Fibroblast of skin of scalp (primary cell): ENCODE data around the gene CLPX.
"Not testable (repeated sequence)": the region's sequence is repeated elsewhere in the genome, so short reads cannot be mapped to it uniquely, and the experiment has no call there.

Source experiments
- DNase-seq: peaks from one replicate; pipeline ENCODE4 v3.0.0-alpha.2; 2013

CLPX gene

DNA sequence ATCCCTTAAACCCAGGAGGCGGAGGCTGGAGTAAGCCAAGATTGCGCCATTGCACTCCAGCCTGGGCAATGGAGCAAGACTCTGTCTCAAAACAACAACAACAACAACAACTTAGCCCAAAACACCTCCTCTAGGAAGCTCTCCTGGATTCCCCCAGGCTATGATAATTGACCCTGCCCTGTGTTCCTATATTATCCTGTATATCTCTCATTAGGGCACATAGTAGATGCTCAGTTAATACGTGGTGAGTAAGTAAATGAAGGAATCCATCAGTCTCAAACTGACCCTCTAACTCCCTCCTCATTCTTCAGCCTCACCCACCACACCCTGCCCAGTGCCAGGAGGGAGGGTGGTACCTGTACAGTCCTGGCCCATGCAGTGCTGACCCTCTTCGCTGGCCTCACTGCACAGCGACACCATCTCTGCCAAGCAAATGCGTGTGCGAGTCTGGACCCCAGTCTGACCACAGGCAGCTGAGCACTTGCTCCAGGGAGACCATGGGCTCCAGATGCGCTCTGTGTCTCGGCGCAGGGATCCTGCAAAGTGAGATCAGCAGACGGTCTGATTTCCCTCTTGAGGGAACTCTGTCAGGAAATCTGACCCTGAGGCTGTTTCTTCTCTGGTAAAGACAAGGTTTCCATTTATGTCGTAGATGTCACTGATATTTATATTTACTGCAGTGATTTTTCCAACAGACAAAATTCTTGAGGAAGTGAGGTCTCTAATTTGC, 20.0 kb upstream of the CLPX start:
- DNase-seq, result no peak

DNA sequence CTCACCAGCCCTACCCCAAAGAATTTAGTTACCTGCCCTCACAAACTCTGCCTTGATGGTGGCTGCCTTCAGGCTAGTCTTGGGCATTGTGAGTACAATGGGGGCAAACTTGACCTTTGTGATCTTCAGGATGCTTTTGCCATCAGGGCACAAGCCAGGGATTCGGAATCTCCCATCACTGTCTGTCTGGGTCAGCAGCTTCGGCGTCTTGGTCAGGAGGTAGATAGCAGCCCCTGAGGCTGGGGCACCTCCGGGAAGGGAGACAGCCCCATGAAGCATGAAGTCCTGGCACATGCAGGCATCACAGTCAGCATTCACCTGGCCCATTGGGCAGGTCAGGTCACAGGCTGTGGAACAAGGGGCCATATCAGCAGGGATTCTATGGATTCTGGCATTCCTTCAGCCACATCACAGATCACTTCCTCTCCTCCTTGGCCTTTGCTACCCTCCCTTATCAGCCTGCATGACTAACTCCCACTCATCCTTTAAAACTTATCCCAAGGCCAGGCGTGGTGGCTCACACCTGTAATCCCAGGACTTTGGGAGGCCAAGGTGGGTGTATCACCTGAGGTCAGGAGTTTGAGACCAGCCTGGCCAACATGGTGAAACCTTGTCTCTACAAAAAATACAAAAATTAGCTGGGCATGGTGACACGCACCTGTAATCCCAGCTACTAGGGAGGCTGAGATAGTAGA, 19.2 kb upstream of the CLPX start:
- no peak for DNase-seq

DNA sequence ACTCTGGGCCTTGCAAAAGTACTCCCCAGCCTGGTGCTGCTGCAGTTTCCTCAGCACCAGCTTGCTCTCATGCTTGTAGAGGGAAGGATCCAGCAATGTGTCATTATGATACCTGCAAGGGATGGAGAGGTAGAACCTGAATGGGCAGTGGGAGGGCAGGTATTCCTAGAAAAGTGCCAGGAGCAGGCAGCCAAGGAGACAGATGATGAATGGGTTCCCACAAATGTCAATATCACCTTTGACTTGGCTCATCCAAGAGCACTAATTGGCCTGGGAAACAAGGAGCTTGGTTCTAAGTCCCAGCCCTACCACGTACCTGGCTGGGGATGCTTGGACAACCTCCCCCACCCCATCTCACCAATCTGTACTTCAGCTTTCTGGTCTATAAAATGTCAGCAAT, 16.8 kb upstream of the CLPX start:
- DNase-seq, result no peak

DNA sequence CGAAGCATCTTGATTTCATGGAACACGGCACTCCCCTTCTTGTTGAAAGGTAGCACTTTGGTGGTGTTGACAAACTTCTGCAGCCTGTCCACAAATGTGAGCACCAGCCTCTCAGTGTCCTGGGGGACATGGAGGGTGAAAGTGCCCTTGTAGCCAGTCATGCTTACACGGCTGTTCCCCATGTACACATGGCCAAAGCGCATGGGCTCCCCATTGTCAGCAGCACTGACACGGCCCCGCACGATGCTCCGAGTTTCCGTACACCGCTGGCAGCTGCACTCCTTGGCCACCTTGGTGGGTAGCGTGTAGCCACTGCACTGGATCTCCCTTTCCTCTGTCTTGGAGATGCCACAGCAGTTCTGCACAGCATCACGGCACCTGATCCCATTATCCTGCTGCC, 13.4 kb upstream of the CLPX start:
- no peak for DNase-seq

DNA sequence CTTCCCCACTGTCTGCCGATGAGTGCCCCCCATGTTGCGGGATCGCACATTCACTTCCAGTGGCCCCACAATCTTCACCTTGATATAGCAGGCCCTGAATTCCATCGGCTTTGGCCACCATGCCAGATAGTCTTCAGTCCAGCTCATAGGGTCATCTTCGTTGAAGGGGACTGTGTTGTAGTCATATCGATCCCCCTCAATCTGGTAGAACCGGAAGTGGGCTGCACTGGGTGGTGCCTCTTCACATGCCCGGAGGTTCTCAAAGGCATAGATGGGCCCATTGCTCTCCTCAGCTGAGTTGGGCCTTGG, 12.1 kb upstream of the CLPX start:
- DNase-seq, result no peak

DNA sequence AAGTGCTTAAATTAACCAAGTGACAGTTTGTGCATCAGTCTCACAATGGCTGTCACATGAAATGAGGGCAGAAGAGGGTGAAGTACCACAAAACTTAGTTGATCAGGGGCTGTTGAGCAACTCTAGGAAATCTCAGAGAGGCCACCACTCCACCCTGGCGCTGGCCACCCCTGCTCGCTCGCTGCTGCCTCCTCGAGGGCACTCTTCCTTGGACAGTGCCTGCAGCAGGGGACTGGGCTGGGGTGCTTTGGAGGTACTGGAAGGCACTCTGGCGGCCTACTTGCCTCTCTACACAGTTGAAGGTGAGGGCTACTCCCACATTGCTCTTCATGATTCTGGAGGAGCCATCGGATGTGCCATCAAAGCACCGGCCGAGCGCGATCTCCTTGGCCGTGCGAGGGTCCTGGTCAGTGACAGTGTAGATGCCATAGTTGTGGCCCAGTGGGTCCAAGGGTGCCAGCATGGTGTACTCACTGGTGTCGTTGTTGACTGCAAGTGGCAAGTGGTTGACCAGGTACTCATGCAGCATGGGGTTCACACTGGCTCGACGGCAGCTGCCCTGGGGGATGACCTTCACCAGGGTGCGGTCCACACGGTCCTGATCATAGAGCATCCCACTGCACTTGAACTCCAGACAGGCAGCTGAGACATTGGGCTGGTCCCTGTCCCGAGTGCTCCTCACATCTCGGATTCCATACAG, 11.6 kb upstream of the CLPX start:
- DNase-seq, result no peak

DNA sequence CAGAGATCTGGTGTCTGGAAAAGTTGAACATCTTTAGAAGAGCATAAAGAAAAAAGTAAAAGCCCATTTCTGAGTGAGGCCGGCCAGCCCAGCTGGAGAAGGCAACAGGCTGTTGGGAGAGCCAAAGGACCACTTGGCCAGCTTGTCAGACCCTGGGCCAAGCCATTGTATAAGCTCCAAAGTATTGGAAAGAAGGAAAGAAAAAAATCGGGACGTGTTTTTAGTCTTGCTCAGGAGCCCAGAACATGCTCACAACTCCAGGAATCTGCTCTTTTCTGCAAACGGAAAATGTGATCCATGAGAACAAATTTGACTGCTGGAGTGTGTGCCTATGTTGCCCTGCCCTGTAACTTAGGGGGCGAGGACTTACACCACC, 10.4 kb upstream of the CLPX start:
- no peak for DNase-seq

DNA sequence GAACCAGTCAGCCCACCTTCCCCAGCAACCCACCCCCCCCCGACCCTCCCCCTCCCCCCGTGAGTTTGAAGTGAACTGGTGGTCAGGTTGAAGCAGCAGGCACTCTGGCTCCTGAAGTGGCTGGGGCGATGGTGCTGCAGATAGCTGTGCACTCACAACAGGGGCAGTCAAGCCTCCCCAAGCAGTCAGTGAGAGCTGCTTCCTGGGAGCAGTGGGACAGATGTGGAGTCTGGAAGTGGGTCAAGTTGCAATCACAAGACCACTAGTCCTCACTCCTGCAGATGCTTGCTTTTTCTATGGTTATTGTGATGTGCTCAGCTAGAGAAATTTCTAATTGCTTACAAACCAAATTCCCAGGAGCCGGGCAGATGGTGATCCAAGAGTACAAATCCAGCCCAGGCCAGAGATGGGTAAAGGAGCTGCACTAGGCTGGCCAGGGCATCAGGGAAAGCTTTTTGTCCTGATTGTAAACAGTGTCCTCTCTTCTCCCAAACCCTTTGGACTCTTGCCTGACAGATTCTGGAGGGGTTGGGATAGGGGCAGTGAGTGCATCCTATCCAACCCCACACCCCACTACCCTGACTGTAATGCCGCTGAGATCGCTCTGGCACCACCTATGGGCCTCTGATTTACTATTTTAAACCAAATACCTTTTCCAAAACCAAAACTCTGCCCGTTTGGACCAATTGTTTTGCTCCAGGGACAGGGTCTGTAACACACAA, 9.8 kb upstream of the CLPX start:
- no peak for DNase-seq

DNA sequence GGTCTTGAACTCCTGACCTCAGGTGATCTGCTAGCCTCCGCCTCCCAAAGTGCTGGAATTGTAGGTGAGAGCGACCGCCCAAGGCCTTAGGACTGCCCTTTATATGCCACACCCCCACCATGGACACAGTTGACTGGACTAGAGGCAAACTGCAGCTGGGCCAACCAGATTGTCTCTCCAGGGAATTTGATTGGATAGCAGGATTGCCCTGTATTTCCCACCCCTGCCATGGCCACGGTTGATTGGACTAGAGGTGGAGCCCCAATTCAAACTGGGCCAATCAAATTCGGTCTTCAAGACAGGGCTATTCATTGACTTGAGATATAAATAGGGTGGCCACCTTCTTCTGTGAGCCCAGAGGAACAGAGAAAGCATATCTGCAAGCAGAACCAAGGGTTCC, 6.9 kb upstream of the CLPX start:
- DNase-seq, result peak; percentile 19

DNA sequence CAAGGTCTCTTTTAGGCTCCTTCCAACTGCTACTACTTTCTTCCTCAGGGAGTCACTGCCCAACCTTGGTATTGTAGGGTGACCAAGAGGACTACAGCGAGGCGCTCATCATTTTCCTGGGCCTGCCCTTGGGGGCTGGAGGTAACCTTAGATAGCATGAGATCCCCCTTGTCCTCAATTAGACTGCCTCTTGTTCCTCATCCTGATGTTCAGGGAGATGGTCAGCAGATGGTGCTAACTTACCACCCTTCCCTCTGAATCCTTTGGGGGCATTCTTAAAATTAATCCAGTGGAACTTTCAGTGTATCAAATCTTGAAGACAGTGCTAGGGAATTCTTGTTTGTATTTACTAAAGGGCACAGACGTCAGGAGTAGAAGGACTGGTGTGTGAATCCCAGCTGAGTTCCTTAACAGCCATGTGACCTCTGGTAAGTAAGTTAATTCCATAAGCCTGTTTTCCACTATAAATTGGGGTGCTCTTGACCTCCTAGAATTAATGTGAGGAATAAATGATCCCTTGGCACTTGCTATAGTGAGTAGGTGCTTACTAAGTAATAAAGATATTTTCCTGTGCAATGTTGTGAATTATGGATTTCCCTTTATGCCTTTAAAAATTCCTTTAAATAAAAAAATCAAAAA, 4.1 kb upstream of the CLPX start:
- peak; percentile 71 for DNase-seq

DNA sequence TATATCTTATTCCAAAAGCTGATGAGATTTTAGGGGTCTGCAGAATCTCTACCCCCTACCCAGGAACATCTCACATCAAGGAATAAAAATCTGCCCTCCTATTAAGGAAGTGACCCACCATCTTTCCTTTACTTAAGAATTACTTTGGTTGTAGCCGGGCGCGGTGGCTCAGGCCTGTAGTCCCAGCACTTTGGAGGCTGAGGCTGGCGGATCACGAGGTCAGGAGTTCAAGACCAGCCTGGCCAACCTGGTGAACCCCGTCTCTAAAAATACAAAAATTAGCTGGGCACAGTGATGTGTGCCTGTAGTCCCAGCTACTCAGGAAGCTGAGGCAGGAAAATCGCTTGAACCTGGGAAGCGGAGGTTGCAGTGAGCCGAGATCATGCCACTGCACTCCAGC, 3.3 kb upstream of the CLPX start:
- DNase-seq, result not testable (repeated sequence)

DNA sequence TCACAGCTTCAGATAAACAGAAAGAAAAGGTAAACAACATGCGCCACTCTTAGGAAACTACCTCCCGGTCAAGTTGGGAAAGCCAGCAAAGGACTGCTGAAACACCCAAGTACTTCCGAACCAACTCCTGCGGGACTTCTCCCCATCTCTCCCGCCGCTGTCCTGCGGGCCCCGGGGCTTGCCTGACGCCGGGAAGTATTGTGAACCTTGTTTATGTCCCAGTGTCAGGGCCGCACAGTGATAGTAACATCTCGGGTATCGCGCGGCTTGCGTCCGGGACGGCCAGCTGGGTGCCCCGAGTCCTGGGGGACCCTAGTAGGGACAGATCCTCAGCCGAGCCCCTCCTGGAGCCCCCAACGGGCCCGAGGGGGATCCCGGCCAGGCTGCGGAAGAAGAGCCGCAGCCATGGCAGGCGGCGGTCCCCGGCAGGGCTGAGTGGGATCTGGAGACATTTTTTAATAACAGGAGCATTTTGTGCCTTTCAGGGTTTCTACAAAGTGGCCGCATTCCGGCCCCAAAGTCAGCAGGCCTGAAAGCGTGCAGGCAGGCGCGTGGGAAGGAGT, 756 bp downstream of the CLPX start:
- DNase-seq, result peak; percentile 46

DNA sequence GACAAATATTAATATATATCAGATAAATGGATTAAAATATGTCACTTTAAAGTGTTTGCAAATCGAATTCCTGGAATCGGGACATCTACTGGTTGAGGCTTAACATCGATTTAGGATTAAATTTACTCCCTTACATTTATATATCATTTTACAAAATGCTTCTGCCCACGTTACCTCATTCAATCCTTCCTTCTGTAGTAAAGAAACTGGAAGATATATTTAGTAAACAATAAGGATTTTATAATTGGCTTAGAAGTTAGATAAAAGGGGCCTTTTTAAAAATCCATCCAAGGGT, 1.3 kb downstream of the CLPX start:
- no peak for DNase-seq

DNA sequence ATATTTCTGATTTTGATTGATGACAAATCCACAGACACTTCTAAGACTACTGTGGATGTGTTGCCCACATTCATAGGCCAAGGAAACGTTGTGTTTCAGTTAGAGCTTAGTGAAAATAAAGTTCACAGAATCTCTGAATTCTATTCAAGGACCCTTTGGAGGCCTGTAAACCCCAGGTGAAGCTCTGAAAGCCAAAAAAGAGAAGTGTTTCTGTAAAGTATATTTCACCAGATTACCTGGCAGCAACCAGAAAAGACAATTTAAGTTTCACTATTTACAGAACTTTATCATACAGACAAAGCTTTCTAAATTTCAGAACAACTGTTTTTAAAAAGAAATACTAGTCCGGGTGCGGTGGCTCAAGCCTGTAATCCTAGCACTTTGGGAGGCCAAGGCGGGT, 2.6 kb downstream of the CLPX start:
- no peak for DNase-seq

DNA sequence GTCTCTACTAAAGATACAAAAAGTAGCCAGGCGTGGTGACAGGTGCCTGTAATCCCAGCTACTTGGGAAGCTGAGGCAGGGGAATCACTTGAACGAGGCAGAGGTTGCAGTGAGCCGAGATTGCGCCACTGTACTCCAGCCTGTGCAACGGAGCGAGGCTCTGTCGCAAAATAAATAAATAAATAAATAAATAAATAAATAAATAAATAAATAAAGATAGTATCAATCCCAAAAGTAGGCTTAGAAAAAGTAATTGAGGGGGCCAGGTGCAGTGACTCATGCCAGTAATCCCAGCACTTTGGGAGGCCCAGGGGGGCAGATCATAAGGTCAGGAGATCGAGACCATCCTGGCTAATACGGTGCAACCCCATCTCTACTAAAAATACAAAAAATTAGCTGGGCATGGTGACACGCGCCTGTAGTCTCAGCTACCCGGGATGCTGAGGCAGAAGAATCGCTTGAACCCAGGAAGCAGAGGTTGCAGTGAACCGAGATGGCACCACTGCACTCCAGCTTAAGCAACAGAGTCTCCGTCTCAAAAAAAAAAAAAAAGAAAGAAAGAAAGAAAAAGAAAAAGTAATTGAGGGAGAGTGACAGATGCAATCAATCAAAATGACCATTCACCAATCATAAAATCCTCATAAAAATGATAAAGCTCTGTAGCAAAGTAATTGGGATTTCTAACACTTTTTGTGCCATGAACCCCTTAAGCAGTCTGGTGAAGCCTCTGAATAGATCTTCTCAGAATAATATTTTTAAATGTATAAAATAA, 3.4 kb downstream of the CLPX start:
- DNase-seq, result not testable (repeated sequence)

DNA sequence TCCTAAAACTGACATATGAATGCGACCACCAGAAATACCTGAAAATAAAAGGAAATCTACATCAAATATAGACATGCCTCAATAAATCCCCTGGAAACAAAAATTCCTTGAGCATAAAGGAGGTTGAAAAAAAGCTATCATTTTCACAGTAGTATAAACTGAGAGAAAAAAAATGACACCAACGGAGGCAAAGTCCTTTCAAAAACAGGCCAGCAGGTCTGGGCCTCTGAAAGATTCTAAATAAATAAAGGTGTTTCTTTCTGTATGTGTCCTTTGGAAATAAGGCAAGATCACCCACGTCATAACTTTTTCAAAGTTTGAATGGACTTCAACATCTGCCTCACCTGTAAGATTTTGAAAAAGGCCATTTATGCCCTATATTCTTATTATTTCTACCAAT, 5.0 kb downstream of the CLPX start:
- DNase-seq, result no peak

DNA sequence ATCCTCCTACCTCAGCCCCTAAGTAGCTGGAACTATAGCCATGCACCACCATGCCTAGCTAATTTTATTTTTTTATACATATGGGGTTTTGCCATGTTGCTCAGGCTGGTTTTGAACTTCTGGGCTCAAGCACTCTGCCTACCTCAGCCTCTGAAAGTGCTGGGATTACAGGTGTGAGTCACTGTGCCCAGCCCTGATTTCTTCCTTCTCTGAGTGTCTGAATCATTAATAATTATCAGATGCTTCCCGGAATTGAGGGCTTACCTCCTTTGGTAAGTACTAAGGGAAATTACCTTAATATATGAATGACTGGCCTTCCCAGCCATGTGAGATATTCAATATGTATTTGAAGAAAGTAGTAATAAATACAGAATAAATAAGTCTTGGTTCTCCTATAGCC, 7.2 kb downstream of the CLPX start:
- no peak for DNase-seq

DNA sequence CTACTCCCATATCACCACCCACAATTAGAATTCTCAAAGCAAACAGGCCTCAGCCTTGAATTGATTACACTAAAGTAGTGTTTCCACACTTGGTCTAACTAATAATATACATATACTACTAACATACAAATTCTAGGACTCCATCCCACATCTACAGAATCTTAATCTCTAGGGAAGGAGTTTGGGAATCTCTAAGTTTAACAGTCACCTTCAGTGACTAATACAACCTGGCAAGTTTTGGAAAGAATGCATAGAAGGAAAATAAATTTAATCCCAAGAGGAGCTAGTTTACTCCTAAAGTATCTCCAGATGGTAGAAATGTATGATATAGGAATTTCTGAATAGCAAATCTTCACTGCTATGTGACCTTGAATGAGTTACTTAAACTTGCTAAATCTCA, 9.1 kb downstream of the CLPX start:
- peak; percentile 34 for DNase-seq

DNA sequence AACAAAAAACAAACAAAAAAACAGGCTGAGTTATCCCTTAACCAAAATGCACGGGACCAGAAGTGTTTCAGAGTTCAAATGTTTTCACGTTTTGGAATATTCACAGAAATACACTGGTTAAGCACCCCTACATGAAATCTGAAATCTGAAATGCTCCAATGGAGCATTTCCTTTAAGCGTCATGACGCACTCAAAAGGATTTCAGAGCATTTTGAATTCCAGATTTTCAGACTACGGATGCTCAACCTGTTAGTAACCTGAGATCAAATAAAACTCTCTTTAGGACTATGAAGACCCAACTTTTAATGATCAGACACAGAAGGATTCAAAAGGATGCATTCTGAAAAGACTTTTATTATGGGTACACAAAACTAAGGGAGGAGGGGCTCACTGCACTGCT, 9.6 kb downstream of the CLPX start:
- DNase-seq, result no peak

DNA sequence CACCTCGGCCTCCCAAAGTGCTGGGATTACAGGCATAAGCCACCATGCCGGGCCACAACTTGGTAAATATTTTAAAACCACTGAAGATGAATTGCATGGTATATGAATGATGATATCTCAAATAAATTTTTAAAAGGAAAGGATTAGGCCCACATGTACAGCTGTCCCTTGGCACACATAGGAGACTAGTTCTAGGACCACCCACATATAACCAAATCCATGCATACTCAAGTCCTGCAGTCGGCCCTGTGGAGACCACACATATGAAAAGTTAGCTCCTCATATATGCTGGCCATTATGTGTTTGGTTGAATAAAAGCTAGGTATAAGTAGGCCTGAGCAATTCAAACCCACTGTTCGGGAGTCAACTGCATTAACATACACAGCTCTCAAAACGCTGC, 10.6 kb downstream of the CLPX start:
- DNase-seq, result peak; percentile 6

DNA sequence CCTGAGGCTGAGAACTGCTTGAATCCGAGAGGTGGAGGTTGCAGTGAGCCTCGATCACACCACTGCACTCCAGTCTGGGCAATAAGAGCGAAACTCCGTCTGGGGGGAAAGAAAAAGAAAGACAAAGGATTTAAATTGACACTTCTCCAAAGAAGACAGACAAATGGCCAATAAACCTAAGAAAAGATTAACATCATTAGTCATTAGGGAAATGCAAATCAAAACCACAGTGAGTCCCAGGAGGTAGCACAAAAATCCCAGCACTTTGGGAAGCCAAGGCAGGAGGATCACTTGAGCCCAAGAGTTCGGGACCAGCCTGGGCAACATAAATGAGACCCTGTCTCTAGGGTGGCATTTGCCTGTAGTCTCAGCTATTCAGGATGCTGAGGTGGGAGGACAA, 12.6 kb downstream of the CLPX start:
- no peak for DNase-seq

DNA sequence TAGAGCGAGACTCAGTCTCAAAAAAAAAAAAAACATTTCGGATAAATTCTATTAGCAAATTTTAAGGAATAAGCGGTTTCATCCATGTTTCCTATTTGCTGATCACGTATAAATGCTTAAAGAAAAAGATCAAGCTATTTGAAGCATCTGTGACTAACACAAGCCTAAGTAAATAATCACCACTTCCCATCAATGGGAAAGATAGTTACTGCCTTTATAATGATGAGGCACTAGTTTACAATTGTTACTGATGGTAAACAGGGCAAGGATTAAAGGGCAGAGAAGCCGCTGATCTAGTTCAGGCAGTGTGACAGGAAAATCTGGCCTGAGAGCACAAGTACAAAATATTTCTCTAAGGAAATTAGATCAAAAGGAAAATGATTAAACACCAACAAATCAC, 13.7 kb downstream of the CLPX start:
- no peak for DNase-seq
